OCI-LY1 (cell line): Measurements from ENCODE around the gene WFDC9.
"Not testable (repeated sequence)": the region's sequence is repeated elsewhere in the genome, so short reads cannot be mapped to it uniquely, and the experiment has no call there.

Experiments used
- CTCF ChIP-seq: fragments of 200-600 bp; sonication (generic), shearing (Covaris generic); IDR thresholded peaks from 2 replicates; pipeline ENCODE4 v1.5.1; 2017; ENCODE audit warnings: mild to moderate bottlenecking, antibody characterized with exemption, low read length, moderate library complexity, mixed read lengths
- EZH2 ChIP-seq: fragments of 200-600 bp; sonication (generic), shearing (Covaris generic); IDR thresholded peaks from 2 replicates; pipeline ENCODE4 v1.8.0; 2017; ENCODE audit warnings: borderline replicate concordance, mixed run types, mild to moderate bottlenecking, antibody characterized with exemption, low read length, moderate library complexity, mixed read lengths

GRCh38 chr20:45584294-45584693 lies 46.8 kb downstream of the WFDC9 start:
- not testable (repeated sequence) for TF ChIP-seq CTCF, EZH2
